Mesenteric fat pad (tissue), 1 donor: ENCODE measurements around the gene DENND1A. TPM values are rescaled to one million over a fixed set of nuclear protein-coding genes. Genes with fewer than 3 reads are reported as not detected.
"Not testable (repeated sequence)": the region's sequence is repeated elsewhere in the genome, so short reads cannot be mapped to it uniquely, and the experiment has no call there.

Experiments
- DNase-seq: peaks from one replicate; pipeline ENCODE4 v3.0.0-alpha.2; 2020; ENCODE audit warnings: low spot score
- total RNA-seq: library from RNA; stranded (reverse); fragmentation: NEBNext Ultra II Directional; extraction: Animal tissue kit (Norgen Biotek cat#: 25700); gene quantifications from one replicate; pipeline ENCODE4 v1.2.1, GENCODE V29; 2021
- donor health status: DM: yes; HTN: yes; CAD: no.

Gene DENND1A
- total RNA-seq, 1 donor from 2014 or later: 24.4 TPM

- DNase-seq: no peak
Measured at GRCh38 chr9:123922911-123923310, 7.0 kb downstream of the DENND1A start.

DNA sequence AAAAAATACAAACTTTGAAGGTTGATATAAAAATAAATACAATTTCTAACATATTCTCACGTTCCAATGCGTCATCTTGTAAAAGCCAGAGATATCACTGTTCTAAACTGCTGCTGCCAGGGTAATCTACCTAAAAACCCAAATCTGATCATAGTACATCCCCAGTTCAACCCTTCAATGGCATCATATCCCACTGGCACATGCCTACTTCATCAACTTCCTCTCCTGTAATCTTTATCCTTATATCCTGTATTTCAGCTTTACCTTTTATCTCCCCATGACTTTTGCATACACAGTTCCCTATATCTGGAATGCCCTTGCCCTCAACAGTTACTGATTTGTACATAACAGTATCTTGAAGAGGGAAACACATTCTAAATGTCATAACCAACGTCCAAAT is 7.5 kb downstream of the DENND1A start:
- DNase-seq: no peak

DNA sequence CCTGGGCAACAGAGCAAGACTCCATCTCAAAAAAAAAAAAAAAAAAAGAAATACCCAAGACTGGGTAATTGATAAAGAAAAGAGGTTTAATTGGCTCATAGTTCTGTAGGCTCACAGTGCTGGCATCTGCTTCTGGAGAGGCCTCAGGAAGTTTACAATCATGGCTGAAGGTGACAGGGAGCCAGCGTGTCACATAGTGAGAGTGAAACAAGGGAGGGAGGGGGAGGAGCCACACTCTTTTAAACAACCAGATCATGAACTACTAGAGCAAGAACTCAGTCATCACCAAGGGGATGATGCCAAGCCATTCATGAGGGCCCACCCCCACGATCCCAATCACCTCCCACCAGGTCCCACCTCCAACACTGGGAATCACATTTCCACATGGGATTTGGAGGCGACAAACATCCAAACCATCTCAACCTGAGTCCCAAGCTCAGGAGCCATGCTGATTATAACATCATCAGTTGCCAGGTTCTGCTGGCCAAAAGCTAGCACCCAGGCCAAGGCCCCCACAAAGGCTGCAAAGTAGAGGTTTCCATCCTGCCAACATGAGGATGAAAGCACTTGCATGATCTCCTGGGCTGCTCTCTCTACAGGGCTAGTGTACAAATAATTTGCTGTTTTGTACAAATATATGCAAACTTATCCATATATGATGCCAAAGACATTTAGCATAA is 15.3 kb downstream of the DENND1A start:
- DNase-seq: no peak

DNA sequence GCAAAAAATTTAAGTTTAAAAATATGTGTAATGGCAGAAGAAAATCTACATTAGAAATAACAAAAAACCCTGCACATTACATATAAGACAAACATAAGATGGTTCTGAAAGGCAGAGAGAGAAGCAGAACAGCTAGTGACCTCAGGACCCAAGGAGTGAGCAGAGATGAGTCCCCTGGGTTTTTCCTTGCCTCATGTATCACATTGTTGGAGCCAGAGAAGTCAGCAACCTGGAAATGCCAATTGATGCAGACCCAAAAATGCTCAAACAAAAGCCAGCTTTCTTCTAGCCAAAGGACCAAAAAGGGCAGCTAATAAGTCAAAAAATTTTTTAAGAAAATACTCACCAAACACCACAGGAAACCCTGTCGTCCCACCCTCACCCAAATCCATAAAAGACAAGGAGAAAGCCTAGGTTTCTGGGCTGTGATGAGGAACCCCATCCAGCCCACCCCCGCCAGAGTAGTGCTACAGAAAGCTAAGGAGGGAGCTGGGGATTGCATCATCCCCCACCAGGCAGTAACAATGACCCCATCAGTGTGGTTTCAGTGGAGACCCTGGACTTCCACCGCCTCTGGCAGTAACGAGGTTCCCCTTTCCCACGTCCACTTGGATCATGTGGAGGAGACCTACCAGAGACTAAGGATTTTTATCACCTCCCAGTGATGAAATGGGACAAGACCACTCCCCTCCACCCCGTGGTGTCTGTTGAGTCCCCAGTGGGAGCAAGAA is 17.6 kb downstream of the DENND1A start:
- no peak for DNase-seq

DNA sequence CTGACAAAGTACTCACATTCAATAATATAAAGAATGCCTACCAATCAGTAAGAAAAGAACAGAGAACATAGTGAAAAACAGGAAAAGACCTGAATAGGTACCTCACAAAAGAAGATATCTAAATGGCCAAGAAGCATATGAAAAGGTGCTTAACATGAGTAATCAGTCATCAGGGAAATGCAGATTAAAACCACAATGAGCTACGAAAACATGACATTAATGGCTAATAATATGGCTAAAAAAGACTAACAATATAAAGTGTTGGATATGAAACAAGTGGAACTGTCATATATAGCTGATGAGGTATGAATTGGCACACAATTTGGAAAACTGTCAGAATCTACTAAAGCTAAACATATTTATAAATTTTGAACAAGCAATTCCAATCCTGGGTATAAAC is 18.9 kb downstream of the DENND1A start:
- no peak for DNase-seq

DNA sequence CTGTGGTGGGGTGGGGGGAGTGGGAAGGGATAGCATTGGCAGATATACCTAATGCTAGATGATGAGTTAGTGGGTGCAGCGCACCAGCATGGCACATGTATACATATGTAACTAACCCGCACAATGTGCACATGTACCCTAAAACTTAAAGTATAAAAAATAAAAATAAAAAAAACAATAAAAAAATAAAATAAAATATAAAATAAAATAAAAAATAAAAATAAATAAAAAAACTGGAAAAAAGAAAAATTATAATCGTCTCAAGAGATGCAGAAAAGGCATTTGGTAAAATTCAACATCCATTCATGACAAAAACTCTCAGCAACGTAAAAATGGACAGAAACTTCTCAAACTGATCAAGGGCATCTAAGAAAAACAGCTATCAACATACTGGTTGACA is 20.7 kb downstream of the DENND1A start:
- DNase-seq: not testable (repeated sequence)

- not testable (repeated sequence) for DNase-seq
Measured at GRCh38 chr9:123903550-123903949, 26.4 kb downstream of the DENND1A start.

DNA sequence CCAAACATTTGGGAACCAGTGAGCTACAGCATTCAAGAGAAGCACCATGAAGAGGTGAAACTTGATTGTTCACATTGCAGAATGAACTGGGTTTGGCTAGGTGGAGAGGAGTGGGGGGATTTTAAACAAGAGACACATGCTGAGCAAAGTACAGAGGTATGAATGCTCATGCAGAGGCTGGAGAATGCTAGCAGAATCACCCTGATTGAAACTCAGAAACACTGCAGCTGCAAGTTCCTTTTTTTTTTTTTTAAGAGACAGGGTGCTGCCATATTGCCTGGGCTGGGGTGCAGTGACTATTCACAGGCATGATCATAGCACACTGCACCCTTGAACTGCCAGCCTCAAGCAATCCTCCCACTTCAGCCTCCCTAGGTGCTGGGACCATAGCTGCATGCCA is 35.1 kb downstream of the DENND1A start:
- DNase-seq: no peak

GRCh38 chr9:123893831-123894460 is 36.0 kb downstream of the DENND1A start:
- no peak for DNase-seq

DNA sequence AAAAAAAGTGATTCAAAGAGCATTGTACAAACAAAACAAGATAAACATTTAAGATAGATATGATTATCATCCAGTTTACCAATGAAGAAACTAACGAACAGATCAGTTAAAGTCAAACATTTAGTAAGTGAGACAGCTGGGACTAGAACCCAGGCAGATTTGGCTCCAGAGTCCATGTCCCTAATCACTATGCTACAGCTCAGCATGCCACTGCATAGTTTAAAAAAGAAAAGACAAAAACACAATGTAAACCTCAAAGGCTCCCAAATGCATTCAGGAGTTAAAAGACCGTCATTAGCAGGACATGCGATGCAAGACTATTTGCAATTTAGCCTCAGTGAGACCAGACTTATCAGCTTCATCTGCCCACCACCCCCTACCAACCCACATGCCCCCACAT is 36.8 kb downstream of the DENND1A start:
- DNase-seq: no peak

DNA sequence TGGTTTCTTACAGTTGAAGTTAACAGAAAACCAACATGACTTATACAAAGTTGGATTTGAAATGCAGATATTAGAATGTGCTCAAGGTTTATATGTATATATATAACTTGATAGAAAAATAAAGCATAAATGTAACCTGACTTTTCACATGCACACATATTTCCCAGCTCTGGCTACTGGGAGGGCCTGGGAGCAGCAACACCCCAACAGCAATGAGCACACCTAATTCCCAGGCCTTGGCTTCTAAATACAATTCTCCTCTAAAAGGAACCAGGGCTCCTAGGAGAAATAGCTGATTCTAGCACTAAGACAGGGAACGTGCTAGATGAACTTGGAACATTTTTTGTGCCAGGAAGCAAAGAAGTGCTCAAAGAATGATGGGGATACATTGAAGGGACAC is 42.1 kb downstream of the DENND1A start:
- no peak for DNase-seq

- not testable (repeated sequence) for DNase-seq
Measured at GRCh38 chr9:123885834-123886233, 44.1 kb downstream of the DENND1A start.

DNA sequence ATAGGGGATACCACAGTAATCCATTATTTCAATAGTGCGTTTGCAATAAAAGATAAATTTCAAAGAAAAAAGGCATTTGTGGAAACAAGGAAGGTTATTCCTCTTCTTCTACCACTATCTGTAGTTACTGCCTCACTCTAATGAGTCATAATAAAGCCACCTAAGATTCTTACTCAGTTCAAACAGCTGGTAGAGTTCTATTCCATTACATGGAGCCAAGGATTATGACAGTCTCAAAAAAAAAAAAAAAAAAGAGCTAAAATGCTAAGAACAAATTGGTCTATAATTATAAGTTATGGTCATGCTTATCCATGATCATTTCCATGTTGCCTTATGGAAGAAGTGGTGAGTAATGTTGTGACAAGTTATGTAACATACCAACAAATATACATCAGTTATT is 46.3 kb downstream of the DENND1A start:
- no peak for DNase-seq

DNA sequence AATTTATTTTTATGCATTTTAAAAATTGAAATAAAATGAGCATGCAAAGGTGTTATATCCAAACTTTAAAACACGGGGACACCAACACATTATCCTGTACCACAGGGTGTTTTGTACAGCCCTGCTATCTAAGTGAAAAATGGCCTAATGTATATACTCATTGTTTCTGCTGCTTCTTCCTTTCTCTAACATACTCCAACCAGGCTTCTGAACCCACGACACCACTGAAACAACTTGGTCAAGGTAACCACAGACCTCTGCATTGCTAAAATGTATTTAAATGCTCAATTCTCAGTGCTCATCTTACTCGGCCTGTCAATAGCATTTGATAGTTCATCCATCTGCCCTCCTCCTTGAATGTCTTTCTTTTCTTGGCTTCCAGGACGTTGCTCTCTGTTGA is 48.3 kb downstream of the DENND1A start:
- DNase-seq: no peak

DNA sequence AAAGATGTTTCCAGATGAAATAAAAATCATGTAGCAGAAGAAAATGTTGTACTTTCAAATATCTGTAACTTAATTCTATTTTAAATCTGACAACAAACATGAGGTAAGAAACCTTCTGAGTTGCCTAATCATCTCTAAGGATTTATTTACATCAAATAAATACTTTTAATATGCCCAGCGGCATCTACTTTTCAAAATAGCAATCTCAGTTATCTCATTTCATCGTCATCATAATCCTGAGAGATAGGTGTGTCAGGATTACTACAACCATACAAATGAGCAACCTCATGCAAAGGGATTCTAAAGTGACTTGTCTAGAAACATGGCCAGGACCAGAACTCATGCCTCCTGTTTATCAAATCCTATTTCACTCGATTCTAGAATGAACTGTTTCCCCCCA is 49.5 kb downstream of the DENND1A start:
- DNase-seq: no peak

- DNase-seq: no peak
Measured at GRCh38 chr9:123876750-123877149, 53.2 kb downstream of the DENND1A start.

DNA sequence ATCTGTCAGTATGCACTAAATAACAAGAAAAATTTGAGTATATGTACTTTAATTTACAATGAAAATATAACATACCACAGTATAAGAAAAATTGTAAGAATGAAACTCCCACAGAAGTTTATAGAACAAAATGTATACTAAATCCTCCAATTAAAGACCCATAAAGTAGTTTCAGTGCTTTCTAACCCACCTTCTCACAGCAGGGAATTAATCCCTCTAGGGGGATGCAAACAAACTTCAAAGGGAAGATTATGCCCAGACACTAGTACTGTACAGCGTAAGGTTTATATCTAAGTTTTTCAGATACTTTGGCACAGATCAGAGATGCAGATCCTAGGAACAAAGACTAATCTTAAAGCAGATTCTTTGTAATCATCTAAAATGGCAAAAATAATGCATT is 57.2 kb downstream of the DENND1A start:
- no peak for DNase-seq

DNA sequence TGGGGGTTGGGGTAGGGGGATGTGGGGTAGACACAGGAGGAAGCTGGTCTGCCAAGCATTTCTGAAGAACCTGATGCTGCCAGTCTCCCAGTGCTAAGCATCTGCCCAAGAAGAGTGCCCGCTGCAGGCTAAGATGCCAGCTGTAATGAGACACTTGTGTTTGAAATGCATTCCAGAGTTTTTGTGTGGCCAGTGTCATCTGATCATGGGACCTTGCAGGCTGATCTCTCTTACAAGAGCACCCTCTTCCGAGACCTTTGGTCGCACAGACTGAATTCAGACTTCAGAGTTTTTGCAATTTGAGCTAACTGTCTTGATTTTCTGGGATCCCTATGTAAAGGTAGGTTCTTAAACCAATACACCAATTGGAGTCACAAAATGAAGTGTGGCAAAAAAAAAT is 58.1 kb downstream of the DENND1A start:
- DNase-seq: no peak

DNA sequence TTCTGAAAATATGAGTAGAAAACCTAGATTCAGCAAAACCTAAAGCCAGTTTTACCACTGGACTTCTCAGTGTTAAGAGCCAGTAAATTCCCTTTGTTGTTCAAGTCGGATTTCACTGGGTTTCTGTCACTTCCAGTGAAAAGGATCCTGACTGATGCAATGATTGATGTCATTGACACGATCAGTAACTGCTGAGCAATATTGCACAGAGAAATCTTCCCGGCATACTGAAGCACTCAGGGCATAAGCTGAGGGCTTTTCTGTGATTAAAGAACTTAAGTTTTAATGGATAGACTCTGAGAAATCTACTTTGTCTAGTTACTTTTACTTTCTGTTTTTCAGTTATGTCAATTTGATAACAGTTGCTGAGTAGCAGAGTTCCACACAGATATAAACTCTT is 61.9 kb downstream of the DENND1A start:
- no peak for DNase-seq

GRCh38 chr9:123867034-123867433 is 62.9 kb downstream of the DENND1A start:
- no peak for DNase-seq

DNA sequence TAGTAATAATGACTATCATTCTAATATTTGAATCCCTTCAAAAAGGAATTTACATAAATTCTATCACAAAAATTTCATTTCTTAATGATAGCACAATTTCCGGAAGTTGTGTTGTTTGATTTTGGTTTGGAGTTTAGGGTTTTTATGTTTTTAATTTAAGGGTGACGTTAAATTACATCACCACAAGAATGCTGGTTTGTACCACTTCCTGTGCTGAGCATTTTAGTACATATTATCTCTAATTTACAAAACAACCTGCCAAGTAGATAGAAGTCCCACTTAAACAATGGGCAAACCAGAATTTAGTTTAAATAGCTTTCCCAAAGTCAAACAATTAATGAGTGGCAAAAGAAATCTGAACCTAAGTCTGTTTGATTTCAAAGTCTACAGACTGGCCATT is 63.4 kb downstream of the DENND1A start:
- DNase-seq: no peak

- DNase-seq: no peak
Measured at GRCh38 chr9:123865226-123866000, 64.5 kb downstream of the DENND1A start.
